Fibroblast of upper back skin (primary cell): ENCODE results near the gene FGD5.

Source experiments
- DNase-seq: peaks from one replicate; pipeline ENCODE4 v3.0.0-alpha.2; 2013

The FGD5 gene

GRCh38 chr3:14907043-14907966 is 88.5 kb downstream of the FGD5 start:
- no peak for DNase-seq

DNA sequence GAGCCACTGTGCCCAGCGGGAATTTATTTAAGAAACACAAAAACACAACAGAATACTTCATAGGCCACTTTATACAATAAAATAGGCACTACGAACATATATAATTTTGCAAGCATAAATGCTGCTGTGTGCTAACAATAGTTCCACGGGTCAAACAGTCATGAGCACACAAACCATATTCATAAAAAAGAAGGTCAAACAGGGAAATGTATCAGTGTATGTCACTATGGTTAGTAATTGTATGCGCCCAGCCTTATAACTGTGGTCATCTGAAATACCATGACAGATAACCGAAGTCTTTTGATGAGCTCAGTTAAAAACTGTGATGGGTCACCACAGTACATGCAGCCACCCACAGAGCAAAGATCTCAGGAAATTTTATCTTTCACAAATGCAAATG is 90.5 kb downstream of the FGD5 start:
- no peak for DNase-seq

DNA sequence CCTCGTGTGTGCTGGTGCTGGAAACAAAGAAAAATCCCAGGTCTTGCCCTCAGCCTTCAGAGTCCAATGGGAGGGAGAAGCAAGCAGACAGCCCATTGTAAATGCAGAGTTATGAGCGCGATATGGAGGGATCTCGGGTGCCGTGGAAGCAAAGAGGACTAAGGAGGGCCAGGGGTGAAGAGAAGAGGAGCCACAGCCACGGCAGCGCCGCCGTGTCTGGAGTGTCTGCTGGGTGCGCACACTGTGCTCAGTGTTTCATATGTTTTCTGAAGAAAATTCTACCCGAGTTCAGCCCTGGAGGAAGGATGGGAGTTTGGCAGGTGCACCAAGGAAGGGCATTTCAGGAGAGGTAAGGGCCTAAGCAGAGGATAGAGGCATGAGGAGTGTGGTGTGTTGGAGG is 92.9 kb downstream of the FGD5 start:
- DNase-seq, result no peak

- no peak for DNase-seq
These were observed 94.5 kb downstream of the FGD5 start for GRCh38 chr3:14913071-14913925.

DNA sequence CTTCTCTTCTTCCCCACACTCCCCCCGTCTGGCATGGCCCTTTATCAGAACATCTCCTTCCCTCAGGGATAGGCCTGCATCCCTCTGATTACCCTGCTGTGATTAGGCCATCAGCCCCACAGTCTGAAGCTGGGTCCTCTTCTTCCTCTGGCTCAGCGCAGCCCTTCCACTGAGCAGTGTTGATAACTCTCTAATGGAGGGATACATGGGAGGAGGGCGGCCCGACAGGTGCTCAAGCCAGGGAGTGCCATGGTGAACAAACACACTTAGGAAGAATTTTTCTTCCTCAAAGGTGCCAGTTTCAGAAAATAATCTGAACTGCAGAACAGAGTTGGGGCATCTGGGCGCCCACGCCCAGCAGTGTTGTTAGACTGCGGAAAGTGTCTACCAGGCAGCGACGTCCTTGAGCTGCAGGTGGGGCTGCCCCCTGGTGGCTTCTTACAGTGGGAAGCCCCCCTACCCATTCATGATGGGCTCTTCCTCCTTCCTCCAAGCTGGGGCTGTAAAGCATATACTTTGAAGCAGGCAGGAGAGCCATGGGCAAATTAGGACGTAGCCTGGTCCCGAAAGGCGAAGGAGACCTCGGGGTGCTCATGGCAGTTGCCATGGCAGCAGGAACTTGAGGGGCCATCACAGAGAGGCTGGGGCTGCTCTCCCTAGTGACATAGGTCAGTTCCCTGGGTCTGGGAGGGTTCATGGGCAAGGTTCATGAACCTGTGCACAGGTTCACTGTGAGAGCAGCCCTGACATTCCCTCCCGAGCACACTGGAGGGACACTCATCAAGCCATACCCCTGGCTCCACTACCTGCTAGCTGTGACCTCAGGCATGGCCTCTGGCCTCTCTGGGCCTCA is 95.4 kb downstream of the FGD5 start:
- no peak for DNase-seq

- DNase-seq, result no peak
These were observed 96.0 kb downstream of the FGD5 start for GRCh38 chr3:14914779-14915117.

GRCh38 chr3:14915636-14916222 is 97.0 kb downstream of the FGD5 start:
- no peak for DNase-seq

DNA sequence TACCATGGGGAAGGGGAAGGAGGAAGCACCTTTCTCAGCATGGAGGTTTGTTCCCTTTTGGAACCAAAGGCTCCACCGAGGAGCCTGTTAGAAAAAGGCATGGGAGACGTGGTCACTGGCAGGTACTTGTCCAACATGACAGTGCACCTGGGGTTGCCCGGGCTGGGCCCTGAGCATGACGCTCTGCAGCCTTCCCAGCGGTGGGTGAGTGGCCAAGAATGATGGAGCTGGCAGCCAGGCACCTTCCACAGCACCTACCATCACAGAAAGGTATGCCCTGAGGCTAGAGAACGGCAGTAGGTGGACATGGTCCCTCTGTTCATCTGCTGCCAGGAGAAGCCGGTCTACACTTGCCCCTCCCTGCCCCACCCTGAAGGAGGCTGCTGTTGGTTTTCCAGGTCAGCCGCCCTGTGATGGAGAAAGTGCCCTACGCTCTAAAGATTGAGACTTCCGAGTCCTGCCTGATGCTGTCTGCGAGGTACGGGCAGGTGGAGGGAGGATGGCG is 99.6 kb downstream of the FGD5 start:
- DNase-seq, result no peak

GRCh38 chr3:14920536-14920935 is 101.8 kb downstream of the FGD5 start:
- DNase-seq, result no peak

- peak; percentile 86 for DNase-seq
These were observed 102.4 kb downstream of the FGD5 start for GRCh38 chr3:14921034-14921616.

GRCh38 chr3:14921811-14922705 is 103.3 kb downstream of the FGD5 start:
- peak; percentile 13 for DNase-seq

GRCh38 chr3:14922863-14923262 is 104.1 kb downstream of the FGD5 start:
- no peak for DNase-seq

DNA sequence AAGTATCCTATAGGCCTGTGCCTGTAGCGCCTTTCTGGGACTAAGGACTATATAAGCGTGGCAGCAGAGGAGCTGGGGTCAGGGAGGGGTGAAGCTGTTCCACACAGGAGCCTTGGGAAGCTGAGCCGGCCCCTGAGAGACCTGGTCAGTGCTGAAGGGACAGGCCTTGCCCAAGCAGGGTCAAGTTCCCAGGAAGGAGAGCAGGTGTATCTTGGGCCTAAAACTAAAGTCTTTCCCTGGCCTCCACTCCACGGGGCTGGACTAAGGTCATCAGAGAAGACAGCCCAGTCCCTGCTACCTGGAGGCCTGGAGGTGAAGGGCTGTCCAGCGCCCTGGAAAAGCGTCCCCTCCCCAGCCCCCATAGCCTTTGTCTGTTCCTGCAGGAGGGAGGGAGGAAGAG is 104.7 kb downstream of the FGD5 start:
- no peak for DNase-seq

- DNase-seq, result peak; percentile 62
These were observed 107.2 kb downstream of the FGD5 start for GRCh38 chr3:14925729-14926591.

- no peak for DNase-seq
These were observed 107.8 kb downstream of the FGD5 start for GRCh38 chr3:14926592-14926991.

DNA sequence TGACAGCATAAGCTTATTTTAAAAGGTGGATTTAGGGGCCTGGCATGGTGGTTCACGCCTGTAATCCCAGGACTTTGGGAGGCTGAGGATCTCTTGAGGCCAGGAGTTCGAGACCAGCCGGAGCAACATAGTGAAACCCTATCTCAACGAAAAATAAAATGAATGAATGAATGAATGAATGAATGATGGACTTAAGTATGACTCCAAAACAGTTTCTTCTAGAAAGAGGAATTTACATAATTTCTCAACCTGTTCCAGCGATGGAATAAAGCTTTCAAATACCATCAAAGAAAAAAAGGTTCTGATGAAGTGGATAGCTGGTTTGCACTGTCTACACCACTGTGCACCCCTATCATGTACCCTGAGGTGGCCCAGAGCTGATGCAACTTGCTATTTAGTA is 108.5 kb downstream of the FGD5 start:
- no peak for DNase-seq

- no peak for DNase-seq
These were observed 110.7 kb downstream of the FGD5 start for GRCh38 chr3:14929310-14930074.

- DNase-seq, result no peak
These were observed 115.2 kb downstream of the FGD5 start for GRCh38 chr3:14933820-14934425.
